Endometrium (tissue), 2 donors: ENCODE results near the gene E2F3.

ENCODE experiments used
- FAIRE-seq: peaks from 2 replicates; lab custom pipeline; 2012; peaks lifted over from hg19 to GRCh38; lab: Jason Lieb, UNC
- donor health status: control.
- donor health status: control.

Gene E2F3

GRCh38 chr6:20401205-20402091, at the start of gene E2F3:
Gene E2F3, plus strand, starts transcription at chr6:20401879. Its CDS starts 354 bp downstream, at chr6:20402233.
- FAIRE-seq: peak; percentile 100

GRCh38 chr6:20352346-20352745, 49.3 kb upstream of the E2F3 start:
- no peak for FAIRE-seq

DNA sequence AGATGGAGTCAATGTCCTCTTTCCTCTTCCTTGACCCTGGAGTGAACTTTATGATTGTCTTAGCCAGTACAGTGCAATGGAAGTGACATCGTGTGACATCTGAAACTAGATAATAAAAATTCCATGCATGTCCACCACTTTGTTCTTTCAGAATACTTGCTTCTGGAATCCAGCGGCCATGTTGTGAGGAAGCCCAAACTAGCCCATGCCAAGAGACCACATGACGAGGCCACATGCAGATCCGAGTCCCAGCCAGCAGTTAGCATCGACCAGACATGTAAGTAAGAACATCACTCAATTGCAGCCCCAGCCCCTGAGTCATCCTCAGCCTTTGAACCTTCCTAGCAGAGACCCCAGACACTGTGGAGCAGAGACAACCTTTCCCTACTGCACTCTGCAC, 48.5 kb upstream of the E2F3 start:
- no peak for FAIRE-seq

DNA sequence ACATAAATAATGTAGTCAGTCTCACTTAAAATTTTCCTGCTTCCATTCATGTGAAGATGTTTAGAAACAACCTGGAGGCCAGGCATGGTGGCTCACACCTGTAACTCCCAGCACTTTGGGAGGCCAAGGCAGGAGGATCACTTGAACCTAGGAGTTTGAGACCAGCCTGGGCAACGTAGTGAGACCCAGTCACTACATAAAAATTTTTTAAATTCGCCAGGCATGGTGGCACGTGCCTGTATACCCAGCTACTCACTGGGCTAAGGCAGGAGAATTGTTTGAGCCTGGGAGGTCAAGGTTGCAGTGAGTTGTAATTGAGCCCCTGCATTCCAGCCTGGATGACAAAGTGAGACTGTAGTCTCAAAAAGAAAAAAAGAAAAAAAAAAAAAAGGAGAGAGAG, 47.3 kb upstream of the E2F3 start:
- FAIRE-seq: no peak

DNA sequence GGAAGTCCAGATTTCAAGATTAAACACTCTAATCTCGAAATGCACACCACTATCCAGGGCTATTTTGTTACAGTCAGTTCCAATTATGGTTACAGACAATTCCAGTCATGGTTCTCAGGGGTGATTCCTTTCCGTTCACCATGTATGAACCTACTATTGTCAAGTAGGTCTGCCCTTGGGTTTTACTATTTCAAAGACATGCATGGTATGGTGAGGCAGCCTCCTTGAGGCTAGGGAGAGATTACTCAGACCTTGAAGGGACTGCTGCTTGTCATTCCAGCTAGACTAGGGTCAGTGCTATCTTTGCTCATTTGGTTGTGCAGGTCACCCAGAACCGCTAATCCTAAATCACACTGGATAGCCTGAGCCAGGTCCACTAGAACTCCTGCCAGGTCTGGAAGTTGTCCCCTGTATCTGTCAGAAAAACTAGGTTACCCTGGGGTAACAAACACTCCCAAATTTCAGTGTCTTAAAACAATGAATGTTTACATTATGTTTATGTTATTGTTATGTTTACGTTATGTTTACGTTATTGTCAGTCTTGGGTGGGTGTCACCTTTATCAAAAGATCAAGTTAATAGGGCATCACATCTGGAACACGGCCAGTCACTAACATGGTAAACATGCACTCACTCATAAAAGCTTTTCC, 41.1 kb upstream of the E2F3 start:
- no peak for FAIRE-seq

DNA sequence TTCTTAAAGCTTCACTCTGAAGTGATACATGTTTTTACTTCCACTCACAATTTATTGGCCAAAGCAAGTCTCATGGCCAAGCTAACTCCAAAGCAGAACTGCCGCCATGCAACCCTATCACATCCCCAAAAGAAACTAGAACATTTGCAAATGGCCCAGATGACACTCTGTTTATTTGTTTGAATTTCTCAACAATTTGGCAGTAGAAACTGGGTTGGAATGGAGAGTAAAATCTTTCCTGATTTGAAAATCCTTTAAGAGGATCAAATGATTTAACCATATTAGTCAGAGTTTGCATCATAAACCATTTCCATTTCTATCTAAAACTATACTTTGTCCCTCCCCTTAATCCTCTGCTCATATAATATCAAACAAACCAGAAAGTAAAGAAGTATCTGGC, 39.1 kb upstream of the E2F3 start:
- no peak for FAIRE-seq

GRCh38 chr6:20364327-20364726, 37.4 kb upstream of the E2F3 start:
- no peak for FAIRE-seq

GRCh38 chr6:20365456-20365855, 36.2 kb upstream of the E2F3 start:
- no peak for FAIRE-seq

DNA sequence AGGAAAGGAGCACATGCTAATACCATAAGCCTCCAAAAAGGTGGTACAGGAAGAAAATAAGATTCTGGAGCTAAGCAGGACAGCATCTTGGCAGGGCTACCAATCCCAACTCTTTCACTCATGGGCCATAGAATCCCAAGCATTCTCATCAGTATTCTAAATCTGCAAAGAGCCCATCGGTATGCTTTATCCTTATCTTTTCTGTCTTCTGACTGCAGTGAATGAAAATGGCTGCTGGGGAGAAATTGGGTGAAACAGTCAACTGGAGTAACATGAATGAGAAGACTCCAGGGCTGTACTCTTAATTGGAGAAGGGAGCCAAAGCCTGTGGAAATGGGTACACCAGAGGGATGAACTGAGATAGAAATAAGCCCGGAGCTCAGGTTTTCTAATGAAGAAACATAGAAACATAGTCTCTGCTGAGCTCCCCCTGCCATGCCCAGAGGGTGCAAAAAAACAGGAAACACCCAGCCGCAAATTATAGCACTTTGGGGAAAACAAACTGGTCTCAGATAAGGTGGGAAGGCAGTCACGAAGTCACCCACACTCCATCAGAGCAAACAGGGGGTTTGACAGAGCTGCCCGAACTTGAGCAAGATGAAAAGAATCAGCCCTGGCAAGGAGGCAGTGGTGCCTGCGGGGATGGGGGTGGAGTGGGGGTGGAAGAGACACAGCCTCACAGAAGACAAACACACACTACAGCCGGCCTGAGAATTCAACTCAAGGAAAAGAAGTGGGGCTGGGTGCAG, 35.4 kb upstream of the E2F3 start:
- no peak for FAIRE-seq

DNA sequence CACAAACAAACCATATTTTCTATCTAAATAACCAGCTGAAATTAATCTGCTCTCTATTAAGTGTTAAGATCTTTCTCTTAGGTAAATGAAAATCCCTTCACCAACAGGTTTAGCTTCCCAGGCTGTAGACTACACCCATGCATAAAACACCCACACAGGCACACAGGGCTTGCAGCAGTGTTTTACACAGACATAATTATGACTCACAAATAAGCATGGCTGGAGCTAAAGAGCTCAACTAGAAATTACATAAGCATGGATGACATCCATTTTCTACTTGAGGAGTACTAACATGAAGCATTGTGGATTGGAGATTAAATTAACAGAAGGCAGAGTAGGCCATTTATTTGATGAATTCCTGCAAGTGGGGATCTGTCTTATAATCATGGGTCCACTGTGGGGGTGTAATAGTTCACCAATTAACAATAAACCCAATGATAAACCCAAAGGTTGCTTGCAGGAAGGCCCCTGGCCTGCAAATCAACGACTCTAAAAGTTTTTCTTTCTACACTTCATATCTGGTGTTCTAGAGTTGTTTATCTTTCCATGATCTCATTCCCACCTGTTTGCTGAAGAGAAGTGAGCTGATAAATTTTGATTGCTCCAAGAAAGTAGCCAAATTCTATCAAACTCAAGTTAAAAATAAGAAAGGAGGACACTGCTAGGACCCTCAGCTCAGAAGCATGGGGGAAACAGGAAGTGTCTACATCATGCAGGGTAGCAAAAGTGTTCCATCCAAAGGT, 33.8 kb upstream of the E2F3 start:
- no peak for FAIRE-seq

GRCh38 chr6:20370393-20370792, 31.3 kb upstream of the E2F3 start:
- no peak for FAIRE-seq

DNA sequence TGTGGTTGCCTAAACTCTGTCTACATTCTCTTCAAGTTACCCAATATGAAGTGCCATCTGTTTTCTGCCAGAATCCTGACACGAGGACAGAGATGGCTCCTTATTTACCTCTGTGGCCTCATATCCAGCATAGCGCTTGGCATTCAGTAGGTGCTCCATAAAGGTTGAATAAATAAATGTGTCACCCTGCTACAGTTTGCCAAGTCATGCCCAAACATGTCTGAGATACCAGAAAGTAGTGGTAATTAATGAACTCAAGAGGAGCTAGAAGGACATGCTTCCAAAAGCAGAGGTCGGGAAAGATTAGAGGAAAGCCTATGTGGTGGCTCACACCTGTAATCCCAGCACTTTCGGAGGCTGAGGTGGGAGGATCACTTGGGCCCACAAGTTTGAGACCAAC, 30.9 kb upstream of the E2F3 start:
- no peak for FAIRE-seq

DNA sequence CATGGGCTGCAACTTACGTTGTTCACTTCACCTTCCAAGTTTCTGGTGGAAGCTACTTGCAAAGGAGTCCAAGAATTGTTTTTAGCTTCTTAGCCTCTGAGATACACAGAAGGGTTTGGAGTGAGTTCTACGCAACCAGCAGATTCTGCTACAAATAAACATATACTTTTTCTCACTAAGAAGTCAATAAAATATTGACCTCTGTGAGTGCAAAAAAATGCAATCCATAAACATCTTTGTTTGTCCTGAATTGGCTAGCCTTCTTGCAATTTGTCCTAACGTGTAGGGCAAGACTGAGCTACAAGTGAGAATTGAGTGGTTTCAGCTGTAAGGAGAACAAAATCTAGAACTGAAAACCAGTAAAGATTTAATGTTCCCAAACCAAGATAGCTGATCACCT, 26.2 kb upstream of the E2F3 start:
- FAIRE-seq: no peak

GRCh38 chr6:20377623-20378265, 23.9 kb upstream of the E2F3 start:
- no peak for FAIRE-seq

DNA sequence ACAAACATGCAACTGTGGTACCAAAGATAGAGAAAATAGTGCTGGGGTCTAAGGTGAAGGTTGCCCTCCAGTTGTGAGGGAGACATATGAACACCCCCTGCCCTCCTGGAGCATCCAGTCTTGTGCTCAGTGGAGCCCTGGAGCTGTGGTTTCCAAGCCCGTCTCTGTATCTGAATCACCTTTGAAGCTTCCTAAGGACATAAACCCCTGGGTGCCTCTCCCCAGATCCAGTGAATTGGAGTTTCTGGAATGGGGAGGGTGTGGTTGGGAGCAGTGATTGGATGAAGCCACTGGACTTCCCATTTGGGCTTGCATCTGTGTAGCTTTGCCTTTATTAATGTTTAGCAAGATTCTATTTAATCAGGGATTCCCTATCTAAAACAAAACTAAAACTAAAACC, 22.4 kb upstream of the E2F3 start:
- FAIRE-seq: no peak

GRCh38 chr6:20386218-20386617, 15.5 kb upstream of the E2F3 start:
- no peak for FAIRE-seq

DNA sequence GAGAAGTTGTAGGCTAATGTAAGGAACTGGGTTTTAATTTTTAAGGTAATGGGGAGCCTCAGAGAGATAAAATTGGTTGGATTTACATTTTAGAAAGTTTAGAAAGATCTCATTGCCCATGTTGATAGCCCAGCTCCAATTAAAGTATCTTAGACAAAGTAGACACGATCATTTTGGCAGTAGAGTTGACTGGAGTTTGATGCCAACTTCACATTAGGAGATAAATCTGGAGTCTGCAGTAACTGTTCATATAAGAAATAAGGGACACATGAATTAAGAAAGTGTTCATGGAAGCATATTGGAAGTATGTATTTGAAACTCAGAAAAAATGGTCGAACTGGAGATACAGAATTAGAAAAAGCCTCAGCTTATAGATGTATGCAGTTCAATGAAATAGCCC, 12.6 kb upstream of the E2F3 start:
- FAIRE-seq: no peak

- no peak for FAIRE-seq
Measured at GRCh38 chr6:20393297-20393696, 8.4 kb upstream of the E2F3 start.

DNA sequence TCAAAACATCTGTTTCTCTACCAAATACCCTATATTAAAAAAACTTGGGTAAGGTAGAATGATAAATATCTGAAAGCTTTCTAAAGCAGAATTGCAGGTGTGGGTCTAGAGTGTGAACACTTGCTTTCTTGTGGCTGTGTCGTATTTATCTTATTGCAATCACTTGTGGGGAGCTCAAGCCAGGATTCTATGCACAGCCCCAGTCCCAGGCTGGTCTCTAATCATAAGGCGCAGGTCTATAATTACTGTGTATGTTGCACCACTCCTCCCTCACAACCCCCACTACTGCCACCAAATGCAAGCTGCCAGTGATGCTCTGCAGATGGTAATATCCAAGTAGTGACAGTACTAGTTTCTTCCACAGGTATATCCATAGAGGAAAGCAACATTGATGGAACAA, 2.2 kb upstream of the E2F3 start:
- FAIRE-seq: no peak

DNA sequence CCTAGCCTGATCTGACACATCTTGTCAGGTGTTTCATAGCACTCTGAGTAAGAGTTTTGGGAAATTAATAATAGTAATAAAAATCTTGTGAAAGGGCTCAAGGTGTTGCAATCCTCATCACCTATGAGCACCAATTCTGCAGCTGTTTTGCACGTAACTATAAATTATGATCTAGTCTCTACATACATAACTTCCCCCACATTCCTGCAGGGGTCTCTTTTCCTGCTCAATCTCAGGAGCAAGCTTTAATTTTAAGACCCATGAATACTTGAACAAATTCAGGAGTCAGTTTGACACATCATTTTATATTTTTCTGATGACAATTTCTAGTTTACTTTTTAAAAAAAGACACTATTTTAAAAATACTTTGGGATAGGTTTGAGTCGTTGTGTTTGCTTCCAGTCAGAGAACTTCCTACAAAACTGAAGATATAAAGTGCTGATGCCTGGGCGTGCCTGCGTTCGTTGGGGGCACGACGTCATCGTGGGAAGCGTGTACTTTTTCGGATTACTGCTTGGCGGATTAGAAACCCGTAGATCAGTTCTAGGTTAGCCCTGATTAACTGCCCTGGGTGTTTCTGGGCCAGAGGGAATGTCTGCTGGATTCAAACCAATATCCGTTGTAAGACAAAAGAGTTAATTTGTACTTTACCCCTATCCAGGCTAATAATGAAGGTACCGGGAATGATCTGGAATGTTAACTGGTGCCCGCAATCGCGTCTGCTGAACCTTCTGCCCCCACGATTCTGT, 1.0 kb upstream of the E2F3 start:
- peak; percentile 60 for FAIRE-seq

DNA sequence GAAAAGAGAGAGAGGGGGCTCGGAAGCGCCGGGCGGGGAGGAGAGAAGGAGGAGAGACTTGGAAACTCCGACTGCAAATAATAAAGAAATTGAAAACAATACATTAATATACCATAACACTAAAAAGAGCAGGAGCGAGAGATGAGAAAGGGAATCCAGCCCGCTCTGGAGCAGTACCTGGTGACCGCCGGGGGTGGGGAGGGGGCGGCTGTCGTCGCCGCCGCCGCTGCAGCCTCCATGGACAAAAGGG, 338 bp downstream of the E2F3 start:
- FAIRE-seq: no peak
